Progenitor cell of endocrine pancreas (in vitro differentiated cells): ENCODE results near the gene OR5H2. TPM values are rescaled to one million over a fixed set of nuclear protein-coding genes. Genes with fewer than 3 reads are reported as not detected.

Source experiments
- DNase-seq: peaks from one replicate; pipeline ENCODE4 v3.0.0; 2021; ENCODE audit warnings: low spot score; ENCODE audit not compliant: unreplicated experiment
- H3K27ac Mint-ChIP-seq: 2 replicates; pipeline ENCODE4 v1.8.0; 2021; ENCODE audit warnings: mild to moderate bottlenecking, moderate library complexity, mixed read lengths
- H3K27me3 Mint-ChIP-seq: 2 replicates; pipeline ENCODE4 v1.8.0; 2021; ENCODE audit warnings: mixed read lengths
- H3K36me3 Mint-ChIP-seq: 2 replicates; pipeline ENCODE4 v1.8.0; 2022; ENCODE audit warnings: mixed read lengths; ENCODE audit not compliant: insufficient read depth
- H3K4me1 Mint-ChIP-seq: 2 replicates; pipeline ENCODE4 v1.8.0; 2021; ENCODE audit warnings: low read depth, mixed read lengths
- H3K4me3 Mint-ChIP-seq: 2 replicates; pipeline ENCODE4 v1.8.0; 2021; ENCODE audit warnings: low read depth, mild to moderate bottlenecking, moderate library complexity, mixed read lengths
- H3K9me3 Mint-ChIP-seq: 2 replicates; pipeline ENCODE4 v1.8.0; 2021; ENCODE audit warnings: low read depth, mixed read lengths
- CTCF ChIP-seq: fragments of 200-600 bp; sonication (generic); IDR thresholded peaks from one replicate; pipeline ENCODE4 v1.5.0; 2021; ENCODE audit warnings: antibody characterized with exemption, mild to moderate bottlenecking; ENCODE audit not compliant: unreplicated experiment
- total RNA-seq: library from RNA; stranded (reverse); gene quantifications from 2 replicates; pipeline ENCODE4 v1.2.1, GENCODE V29; 2021

Gene OR5H2
- total RNA-seq, 1 donor from 2014 or later: not detected

- Mint-ChIP-seq H3K4me1 (peaks cover 5% of the 10 kb centered on the region), H3K4me3 (no peak overlapping the region), H3K27me3 (peaks cover 25% of the 10 kb centered on the region), H3K36me3 (no peaks in the 10 kb centered on the region), H3K9me3 (no peaks in the 10 kb centered on the region), H3K27ac (no peak overlapping the region)
- no peak for DNase-seq
- TF ChIP-seq CTCF: no peak
Measured at GRCh38 chr3:98328933-98329332, 46.6 kb downstream of the OR5H2 start.

GRCh38 chr3:98329392-98330124 lies 47.3 kb downstream of the OR5H2 start:
- peaks cover 30% of the 10 kb centered on the region for H3K27me3 Mint-ChIP-seq
- H3K36me3 Mint-ChIP-seq: no peaks in the 10 kb centered on the region
- DNase-seq: no peak
- no peak overlapping the region for H3K27ac Mint-ChIP-seq
- no peak overlapping the region for H3K4me3 Mint-ChIP-seq
- no peaks in the 10 kb centered on the region for H3K9me3 Mint-ChIP-seq
- peak; percentile 83 for TF ChIP-seq CTCF
- peaks cover 5% of the 10 kb centered on the region for H3K4me1 Mint-ChIP-seq

- Mint-ChIP-seq H3K27ac (no peak overlapping the region), H3K4me3 (no peak overlapping the region), H3K27me3 (peaks cover 25% of the 10 kb centered on the region), H3K36me3 (no peaks in the 10 kb centered on the region), H3K4me1 (no peaks in the 10 kb centered on the region), H3K9me3 (no peaks in the 10 kb centered on the region)
- DNase-seq: no peak
- no peak for TF ChIP-seq CTCF
Measured at GRCh38 chr3:98331329-98331728, 49.0 kb downstream of the OR5H2 start.

Other genes with a start within 250 kb of the OR5H2 start
- gene GABRR3, start 247.2 kb upstream of the OR5H2 start, total RNA-seq: not detected in 2 replicates
- not detected in 2 replicates for gene OR5AC2, start 195.3 kb upstream of the OR5H2 start, total RNA-seq
- gene OR5H1, start 151.8 kb upstream of the OR5H2 start, total RNA-seq: not detected in 2 replicates
- gene OR5H14, start 135.0 kb upstream of the OR5H2 start, total RNA-seq: not detected in 2 replicates
- not detected in 2 replicates for gene OR5H15, start 115.8 kb upstream of the OR5H2 start, total RNA-seq
- not detected in 2 replicates for gene OR5H6, start 18.3 kb upstream of the OR5H2 start, total RNA-seq
- not detected in 2 replicates for gene OR5K4, start 71.3 kb downstream of the OR5H2 start, total RNA-seq
- not detected in 2 replicates for gene OR5K3, start 108.2 kb downstream of the OR5H2 start, total RNA-seq
- not detected in 2 replicates for gene OR5K1, start 180.7 kb downstream of the OR5H2 start, total RNA-seq
- gene OR5K2, start 215.2 kb downstream of the OR5H2 start, total RNA-seq: not detected in 2 replicates
- gene CLDND1, start 240.4 kb downstream of the OR5H2 start, total RNA-seq: 100 and 101 TPM in 2 replicates
- gene GPR15, start 249.5 kb downstream of the OR5H2 start, total RNA-seq: not detected in 2 replicates